Natural killer cell treated with Interleukin-12 subunit alpha and Interleukin-12 subunit beta and Interleukin-15 and Interleukin-18, amount 100 ng/mL, for 72 hours (primary cell): ENCODE results near the gene INSYN2B. TPM values are rescaled to one million over a fixed set of nuclear protein-coding genes. Genes with fewer than 3 reads are reported as not detected.
"Not testable (repeated sequence)": the region's sequence is repeated elsewhere in the genome, so short reads cannot be mapped to it uniquely, and the experiment has no call there.

Experiments used
- ATAC-seq, 2 donors: fragments of 150-1000 bp; cut with Tn5 transposase in 1 of 2; sonication (Bioruptor Pico), chemical (Tn5 transposase) in 1 of 2; 2 replicates each; pipeline ENCODE4 v1.10.0; 2021
- DNase-seq: peaks from one replicate; pipeline ENCODE4 v3.0.0; 2022; ENCODE audit warnings: low spot score
- H3K27ac Mint-ChIP-seq, 2 donors: 1 replicate in 1 of 2; 2 replicates in 1 of 2; pipeline ENCODE4 v1.8.0; 2022; ENCODE audit warnings: mixed read lengths in 2 of 2, mild to moderate bottlenecking in 1 of 2, moderate library complexity in 1 of 2
- H3K27me3 Mint-ChIP-seq, 2 donors: 1 replicate in 1 of 2; 2 replicates in 1 of 2; pipeline ENCODE4 v1.8.0; 2022; ENCODE audit warnings: mixed read lengths in 2 of 2
- H3K36me3 Mint-ChIP-seq: one replicate; pipeline ENCODE4 v1.8.0; 2022; ENCODE audit warnings: mixed read lengths
- H3K4me1 Mint-ChIP-seq, 2 donors: 1 replicate in 1 of 2; 2 replicates in 1 of 2; pipeline ENCODE4 v1.8.0; 2022; ENCODE audit warnings: low read depth in 2 of 2, mixed read lengths in 2 of 2, mild to moderate bottlenecking in 1 of 2
- H3K4me3 Mint-ChIP-seq: one replicate; pipeline ENCODE4 v1.8.0; 2022; ENCODE audit warnings: mixed read lengths
- H3K9me3 Mint-ChIP-seq: 2 replicates; pipeline ENCODE4 v1.8.0; 2022; ENCODE audit warnings: mixed read lengths
- total RNA-seq, 2 donors: library from RNA; stranded (reverse); gene quantifications; one replicate each; pipeline ENCODE4 v1.2.3, GENCODE V29; 2022

INSYN2B gene
- total RNA-seq, 2 donors from 2014 or later: not detected

GRCh38 chr5:169836835-169837536 is 143.3 kb downstream of the INSYN2B start:
- H3K36me3 Mint-ChIP-seq: peaks cover 29% of the 10 kb centered on the region
- no peak overlapping the region for H3K4me3 Mint-ChIP-seq
- H3K27ac Mint-ChIP-seq: no peak overlapping the region
- no peaks in the 10 kb centered on the region for H3K9me3 Mint-ChIP-seq
- ATAC-seq (no peak), DNase-seq (no peak)
- H3K4me1 Mint-ChIP-seq: peaks cover 30 to 35% of the 10 kb centered on the region in 2 donors
- H3K27me3 Mint-ChIP-seq: no peaks in the 10 kb centered on the region

GRCh38 chr5:169834540-169834939 is 145.8 kb downstream of the INSYN2B start:
- peaks cover 36 to 44% of the 10 kb centered on the region in 2 donors for H3K4me1 Mint-ChIP-seq
- not testable (repeated sequence) for ATAC-seq, H3K27me3 Mint-ChIP-seq, H3K36me3 Mint-ChIP-seq, DNase-seq, H3K9me3 Mint-ChIP-seq
- peak overlapping the region in 1 of 2 donors; percentile 44 for H3K27ac Mint-ChIP-seq
- peak overlapping the region; percentile 6 for H3K4me3 Mint-ChIP-seq

- Mint-ChIP-seq H3K27ac (peak overlapping the region; percentile 11 to 66), H3K4me1 (peaks cover 38 to 46% of the 10 kb centered on the region in 2 donors)
- ATAC-seq, H3K9me3 Mint-ChIP-seq, H3K27me3 Mint-ChIP-seq, DNase-seq, H3K36me3 Mint-ChIP-seq, H3K4me3 Mint-ChIP-seq: not testable (repeated sequence)
Measured at GRCh38 chr5:169833681-169834292, 146.5 kb downstream of the INSYN2B start.

- ATAC-seq: peak in 1 of 2 donors; percentile 59
- Mint-ChIP-seq H3K9me3 (no peaks in the 10 kb centered on the region), H3K27ac (peak overlapping the region; percentile 11 to 66), H3K36me3 (peaks cover 6% of the 10 kb centered on the region), H3K27me3 (no peaks in the 10 kb centered on the region), H3K4me3 (no peak overlapping the region), H3K4me1 (peaks cover 41 to 47% of the 10 kb centered on the region in 2 donors)
- no peak for DNase-seq
Measured at GRCh38 chr5:169832845-169833244, 147.4 kb downstream of the INSYN2B start.

- ATAC-seq: peak in 1 of 2 donors; percentile 52
- Mint-ChIP-seq H3K4me3 (no peak overlapping the region), H3K4me1 (peaks cover 39 to 47% of the 10 kb centered on the region in 2 donors), H3K27ac (peak overlapping the region; percentile 11 to 66), H3K36me3 (peaks cover 6% of the 10 kb centered on the region), H3K9me3 (no peaks in the 10 kb centered on the region), H3K27me3 (no peaks in the 10 kb centered on the region)
- no peak for DNase-seq
Measured at GRCh38 chr5:169832304-169832703, 148.0 kb downstream of the INSYN2B start.

- H3K27me3 Mint-ChIP-seq: no peaks in the 10 kb centered on the region
- ATAC-seq: no peak
- no peak overlapping the region for H3K4me3 Mint-ChIP-seq
- H3K27ac Mint-ChIP-seq: peak overlapping the region; percentile 11 to 35
- H3K9me3 Mint-ChIP-seq: no peaks in the 10 kb centered on the region
- peaks cover 7% of the 10 kb centered on the region for H3K36me3 Mint-ChIP-seq
- H3K4me1 Mint-ChIP-seq: peaks cover 44 to 56% of the 10 kb centered on the region in 2 donors
- DNase-seq: no peak
Measured at GRCh38 chr5:169831331-169831730, 149.0 kb downstream of the INSYN2B start.

GRCh38 chr5:169828385-169828784 is 151.9 kb downstream of the INSYN2B start:
- Mint-ChIP-seq H3K4me1 (peaks cover 35 to 53% of the 10 kb centered on the region in 2 donors), H3K4me3 (no peak overlapping the region), H3K9me3 (no peaks in the 10 kb centered on the region), H3K27ac (peak overlapping the region; percentile 17 to 71), H3K36me3 (peaks cover 6% of the 10 kb centered on the region), H3K27me3 (no peaks in the 10 kb centered on the region)
- DNase-seq: no peak
- peak in 1 of 2 donors; percentile 49 for ATAC-seq

GRCh38 chr5:169827769-169828168 is 152.5 kb downstream of the INSYN2B start:
- Mint-ChIP-seq H3K9me3 (no peaks in the 10 kb centered on the region), H3K4me3 (no peak overlapping the region), H3K36me3 (peaks cover 10% of the 10 kb centered on the region), H3K27ac (peak overlapping the region; percentile 17 to 71), H3K27me3 (no peaks in the 10 kb centered on the region), H3K4me1 (peaks cover 34 to 47% of the 10 kb centered on the region in 2 donors)
- DNase-seq: no peak
- no peak for ATAC-seq

- ATAC-seq (no peak), DNase-seq (no peak)
- Mint-ChIP-seq H3K4me3 (no peak overlapping the region), H3K27ac (peak overlapping the region in 1 of 2 donors; percentile 71), H3K36me3 (peaks cover 21% of the 10 kb centered on the region), H3K9me3 (no peaks in the 10 kb centered on the region), H3K27me3 (no peaks in the 10 kb centered on the region), H3K4me1 (peaks cover 31 to 36% of the 10 kb centered on the region in 2 donors)
Measured at GRCh38 chr5:169826618-169827017, 153.7 kb downstream of the INSYN2B start.

- Mint-ChIP-seq H3K4me3 (no peak overlapping the region), H3K36me3 (peaks cover 52% of the 10 kb centered on the region), H3K4me1 (peaks cover 12 to 21% of the 10 kb centered on the region in 2 donors), H3K27ac (no peak overlapping the region), H3K9me3 (no peaks in the 10 kb centered on the region), H3K27me3 (no peaks in the 10 kb centered on the region)
- no peak for DNase-seq
- ATAC-seq: no peak
Measured at GRCh38 chr5:169817031-169817430, 163.3 kb downstream of the INSYN2B start.

- Mint-ChIP-seq H3K9me3 (no peaks in the 10 kb centered on the region), H3K27me3 (no peaks in the 10 kb centered on the region), H3K4me1 (peaks cover 20 to 33% of the 10 kb centered on the region in 2 donors), H3K36me3 (peaks cover 48% of the 10 kb centered on the region), H3K4me3 (no peak overlapping the region), H3K27ac (no peak overlapping the region)
- ATAC-seq (no peak), DNase-seq (no peak)
Measured at GRCh38 chr5:169814522-169814921, 165.8 kb downstream of the INSYN2B start.

Other genes with a start within 250 kb of the INSYN2B start
- gene FOXI1, start 125.4 kb upstream of the INSYN2B start, total RNA-seq: under 1 TPM; 0.25 to 0.64 TPM